GM23248 (cell line): ENCODE results near the gene ZNF155.

Source experiments
- EZH2 ChIP-seq: fragments of 200-600 bp; sonication (generic); IDR thresholded peaks from 2 replicates; pipeline ENCODE4 v1.6.1; 2018; ENCODE audit warnings: antibody characterized with exemption, mild to moderate bottlenecking; ENCODE audit not compliant: insufficient read depth, poor library complexity, severe bottlenecking
- EZH2phosphoT487 ChIP-seq: fragments of 200-600 bp; sonication (generic); IDR thresholded peaks from 2 replicates; pipeline ENCODE4 v1.6.1; 2018; ENCODE audit warnings: antibody characterized with exemption, moderate library complexity, mild to moderate bottlenecking, low read depth; ENCODE audit not compliant: insufficient read depth

GRCh38 chr19:43983544-43983911 lies 460 bp upstream of the ZNF155 start:
- TF ChIP-seq EZH2phosphoT487 = no peak
- TF ChIP-seq EZH2 = no peak
